Hepatocyte (in vitro differentiated cells): Measurements from ENCODE around the gene TMEM135.

Experiments
- CTCF ChIP-seq: fragments of 200-600 bp; sonication (generic); IDR thresholded peaks from 2 replicates; pipeline ENCODE4 v1.5.1; 2016; ENCODE audit warnings: antibody characterized with exemption, mild to moderate bottlenecking; ENCODE audit not compliant: poor library complexity
- EZH2 ChIP-seq: fragments of 200-600 bp; sonication (generic); IDR thresholded peaks from 2 replicates; pipeline ENCODE4 v1.6.1; 2016; ENCODE audit warnings: antibody characterized with exemption, mild to moderate bottlenecking, borderline replicate concordance

- TF ChIP-seq CTCF (no peak), EZH2 (no peak)
These were observed 201.8 kb downstream of the TMEM135 start for GRCh38 chr11:87239531-87239930.
